ENCODE results near the gene C10orf90.

The C10orf90 gene

GRCh38 chr10:126701526-126701925 lies 31.0 kb upstream of the C10orf90 start:
- no peak overlapping the region for H3K27ac ChIP-seq
- H3K79me2 ChIP-seq (ENCODE audit: insufficient read depth, low read depth): no peaks in the 10 kb centered on the region
- H3K36me3 ChIP-seq (ENCODE audit: insufficient read depth): no peaks in the 10 kb centered on the region
- no peak overlapping the region for H3K4me3 ChIP-seq (IDR thresholded peaks at IDR 0.05; ENCODE audit: insufficient read depth, low read depth, low read length)
- no peak overlapping the region for H2AFZ ChIP-seq (ENCODE audit: low read depth)
- H3K27me3 ChIP-seq (ENCODE audit: insufficient read depth, low read depth): no peaks in the 10 kb centered on the region
- no peak overlapping the region for H3K9ac ChIP-seq
- no peak overlapping the region for H3K4me2 ChIP-seq
- no peaks in the 10 kb centered on the region for H3K4me1 ChIP-seq (ENCODE audit: low read depth, poor library complexity, severe bottlenecking)
- TF ChIP-seq CTCF (conservative IDR thresholded peaks at IDR 0.05; ENCODE audit: low read depth, low read length): no peak
- no peaks in the 10 kb centered on the region for H4K20me1 ChIP-seq (ENCODE audit: insufficient read depth)

GRCh38 chr10:126696684-126697083 lies 26.2 kb upstream of the C10orf90 start:
- no peaks in the 10 kb centered on the region for H3K79me2 ChIP-seq (ENCODE audit: insufficient read depth, low read depth)
- no peak for TF ChIP-seq CTCF (conservative IDR thresholded peaks at IDR 0.05; ENCODE audit: low read depth, low read length)
- H3K27me3 ChIP-seq (ENCODE audit: insufficient read depth, low read depth): no peaks in the 10 kb centered on the region
- no peak overlapping the region for H3K4me2 ChIP-seq
- H3K36me3 ChIP-seq (ENCODE audit: insufficient read depth): no peaks in the 10 kb centered on the region
- no peaks in the 10 kb centered on the region for H3K4me1 ChIP-seq (ENCODE audit: low read depth, poor library complexity, severe bottlenecking)
- no peak overlapping the region for H3K9ac ChIP-seq
- H3K27ac ChIP-seq: no peak overlapping the region
- H4K20me1 ChIP-seq (ENCODE audit: insufficient read depth): no peaks in the 10 kb centered on the region
- no peak overlapping the region for H3K4me3 ChIP-seq (IDR thresholded peaks at IDR 0.05; ENCODE audit: insufficient read depth, low read depth, low read length)
- no peak overlapping the region for H2AFZ ChIP-seq (ENCODE audit: low read depth)

- H3K4me1 ChIP-seq (ENCODE audit: low read depth, poor library complexity, severe bottlenecking): no peaks in the 10 kb centered on the region
- no peak for TF ChIP-seq CTCF (conservative IDR thresholded peaks at IDR 0.05; ENCODE audit: low read depth, low read length)
- H3K27me3 ChIP-seq (ENCODE audit: insufficient read depth, low read depth): no peaks in the 10 kb centered on the region
- no peak overlapping the region for H3K4me2 ChIP-seq
- no peak overlapping the region for H3K4me3 ChIP-seq (IDR thresholded peaks at IDR 0.05; ENCODE audit: insufficient read depth, low read depth, low read length)
- H3K79me2 ChIP-seq (ENCODE audit: insufficient read depth, low read depth): no peaks in the 10 kb centered on the region
- H3K27ac ChIP-seq: no peak overlapping the region
- H3K9ac ChIP-seq: no peak overlapping the region
- no peaks in the 10 kb centered on the region for H4K20me1 ChIP-seq (ENCODE audit: insufficient read depth)
- H3K36me3 ChIP-seq (ENCODE audit: insufficient read depth): no peaks in the 10 kb centered on the region
- H2AFZ ChIP-seq (ENCODE audit: low read depth): no peak overlapping the region
Measured at GRCh38 chr10:126691456-126691855, 21.0 kb upstream of the C10orf90 start.

GRCh38 chr10:126690534-126690933 lies 20.0 kb upstream of the C10orf90 start:
- H3K36me3 ChIP-seq (ENCODE audit: insufficient read depth): no peaks in the 10 kb centered on the region
- H3K4me2 ChIP-seq: no peak overlapping the region
- H3K4me3 ChIP-seq (IDR thresholded peaks at IDR 0.05; ENCODE audit: insufficient read depth, low read depth, low read length): no peak overlapping the region
- no peak overlapping the region for H2AFZ ChIP-seq (ENCODE audit: low read depth)
- no peaks in the 10 kb centered on the region for H3K79me2 ChIP-seq (ENCODE audit: insufficient read depth, low read depth)
- TF ChIP-seq CTCF (conservative IDR thresholded peaks at IDR 0.05; ENCODE audit: low read depth, low read length): no peak
- H3K27ac ChIP-seq: no peak overlapping the region
- H3K27me3 ChIP-seq (ENCODE audit: insufficient read depth, low read depth): no peaks in the 10 kb centered on the region
- H3K4me1 ChIP-seq (ENCODE audit: low read depth, poor library complexity, severe bottlenecking): no peaks in the 10 kb centered on the region
- H3K9ac ChIP-seq: no peak overlapping the region
- no peaks in the 10 kb centered on the region for H4K20me1 ChIP-seq (ENCODE audit: insufficient read depth)

Data from KMS-11 (cell line).